NOMO-1 treated with DMSO at 0.1 percent for 48 hours (cell line): ENCODE data around the gene NDST1.

Experiments used
- DNase-seq: peaks from one replicate; lab custom pipeline; 2025; ENCODE audit not compliant: unreplicated experiment; lab: John Stamatoyannopoulos, UW

Gene NDST1

DNA sequence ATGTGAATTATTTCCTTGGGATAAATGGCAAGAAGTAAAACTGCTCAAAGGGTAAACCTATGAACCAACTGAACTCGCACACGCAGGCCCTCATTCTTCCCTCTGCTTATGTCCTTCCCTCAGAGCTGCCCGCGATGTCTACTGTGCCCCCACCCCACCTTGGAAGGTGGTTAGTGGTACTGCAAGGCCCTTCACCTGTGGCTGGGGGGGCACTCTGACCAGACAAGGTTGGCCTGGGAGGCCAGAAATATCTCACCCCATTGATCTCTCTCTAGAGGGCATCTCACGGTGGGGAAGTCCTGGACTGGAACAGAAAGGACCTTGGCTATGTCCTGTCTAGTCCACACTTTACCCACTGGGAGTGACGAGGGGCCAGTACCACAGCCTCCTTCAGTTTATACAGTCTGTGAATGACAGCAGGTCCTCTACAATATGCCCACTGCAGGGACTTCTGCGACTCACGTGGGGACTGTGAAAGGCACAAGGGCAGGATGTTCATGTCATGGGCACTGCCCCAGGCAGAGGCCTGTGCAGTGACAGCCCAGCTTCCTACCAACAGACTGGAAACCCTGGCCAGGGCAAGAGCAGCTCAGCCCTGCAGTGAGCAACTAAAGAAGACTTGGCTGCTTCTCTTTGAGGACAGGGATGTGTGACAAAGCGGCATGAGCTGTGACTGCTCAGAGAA, 75.8 kb downstream of the NDST1 start:
- no peak for DNase-seq

DNA sequence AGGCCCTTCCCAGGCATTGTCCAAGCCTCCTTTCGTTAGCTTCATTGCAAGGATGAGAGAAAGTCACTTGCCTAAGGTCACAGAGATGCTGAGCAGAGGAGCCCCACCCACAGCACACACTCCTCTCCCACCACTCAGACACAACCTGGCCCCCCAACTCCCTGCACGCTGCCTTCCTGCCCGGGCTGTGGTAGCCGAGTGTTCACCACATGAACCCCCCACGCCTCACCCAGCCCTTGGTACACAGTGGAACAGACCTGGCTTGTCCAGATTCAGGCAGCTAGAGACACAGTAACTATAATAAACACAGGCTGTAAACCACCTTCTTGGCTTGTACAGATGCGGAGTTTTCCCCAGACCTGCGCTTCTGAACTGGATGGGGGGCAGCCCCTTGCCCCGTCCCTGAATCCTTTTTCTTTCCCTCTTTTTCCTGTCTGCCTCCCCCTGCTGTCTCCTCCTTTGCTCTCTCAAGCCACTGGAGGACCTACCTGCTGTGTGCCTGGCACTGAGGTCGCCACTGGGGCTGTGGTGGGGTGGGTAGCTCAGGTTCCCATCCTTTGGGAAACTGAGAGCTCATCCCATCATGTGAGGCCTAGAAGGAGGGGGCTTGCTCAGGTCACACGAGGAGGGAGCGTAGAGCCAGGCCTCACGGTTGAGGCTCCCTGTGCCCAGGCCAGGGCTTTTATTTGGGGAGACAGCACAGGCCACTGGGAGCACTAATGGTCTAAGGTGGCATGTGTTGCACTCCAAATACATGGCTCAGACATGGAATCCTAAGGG, 76.8 kb downstream of the NDST1 start:
- DNase-seq = no peak

DNA sequence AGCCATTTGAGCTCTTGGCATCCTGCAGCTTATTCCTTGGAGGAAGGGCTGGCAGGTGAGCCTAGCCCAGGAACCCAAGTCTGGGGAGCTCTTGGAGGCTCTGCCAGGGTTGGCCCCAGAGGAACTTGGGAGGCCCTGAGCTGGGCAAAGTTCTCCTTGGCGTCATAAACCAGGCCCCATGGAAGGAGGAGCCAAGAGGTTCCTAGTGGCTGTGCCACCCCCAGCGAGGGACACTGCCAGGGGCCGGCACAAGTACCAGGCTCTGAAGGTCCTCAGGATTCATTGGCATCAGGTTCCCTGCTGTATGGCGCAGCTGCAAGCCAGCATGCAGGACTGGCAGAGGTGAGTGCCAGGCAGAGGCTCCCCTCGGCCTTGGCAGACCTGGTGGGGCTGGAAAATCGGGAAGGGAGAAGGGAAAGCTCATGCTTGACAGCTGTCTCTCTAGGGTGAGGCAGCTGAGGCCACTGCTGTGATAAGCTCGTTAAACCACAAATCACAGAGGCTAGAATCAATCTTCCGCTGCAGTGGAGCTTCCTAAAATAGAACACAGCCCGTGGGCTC, 77.9 kb downstream of the NDST1 start:
- no peak for DNase-seq

DNA sequence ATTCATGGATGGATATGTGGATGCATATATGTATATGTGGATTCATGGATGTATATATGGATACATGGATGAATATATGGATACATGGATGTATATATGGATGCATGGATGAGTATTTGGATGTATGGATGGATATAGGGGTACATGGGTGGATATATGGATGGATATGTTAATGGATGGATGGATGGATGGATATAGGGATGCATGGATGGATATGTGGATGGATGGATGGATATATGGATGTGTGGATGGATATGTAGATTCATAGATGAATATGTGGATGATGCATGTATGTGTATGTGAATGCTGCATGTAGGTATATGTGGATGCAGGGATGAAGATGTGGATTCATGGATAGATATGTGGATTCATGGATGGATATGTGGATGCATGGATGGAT, 79.1 kb downstream of the NDST1 start:
- no peak for DNase-seq

DNA sequence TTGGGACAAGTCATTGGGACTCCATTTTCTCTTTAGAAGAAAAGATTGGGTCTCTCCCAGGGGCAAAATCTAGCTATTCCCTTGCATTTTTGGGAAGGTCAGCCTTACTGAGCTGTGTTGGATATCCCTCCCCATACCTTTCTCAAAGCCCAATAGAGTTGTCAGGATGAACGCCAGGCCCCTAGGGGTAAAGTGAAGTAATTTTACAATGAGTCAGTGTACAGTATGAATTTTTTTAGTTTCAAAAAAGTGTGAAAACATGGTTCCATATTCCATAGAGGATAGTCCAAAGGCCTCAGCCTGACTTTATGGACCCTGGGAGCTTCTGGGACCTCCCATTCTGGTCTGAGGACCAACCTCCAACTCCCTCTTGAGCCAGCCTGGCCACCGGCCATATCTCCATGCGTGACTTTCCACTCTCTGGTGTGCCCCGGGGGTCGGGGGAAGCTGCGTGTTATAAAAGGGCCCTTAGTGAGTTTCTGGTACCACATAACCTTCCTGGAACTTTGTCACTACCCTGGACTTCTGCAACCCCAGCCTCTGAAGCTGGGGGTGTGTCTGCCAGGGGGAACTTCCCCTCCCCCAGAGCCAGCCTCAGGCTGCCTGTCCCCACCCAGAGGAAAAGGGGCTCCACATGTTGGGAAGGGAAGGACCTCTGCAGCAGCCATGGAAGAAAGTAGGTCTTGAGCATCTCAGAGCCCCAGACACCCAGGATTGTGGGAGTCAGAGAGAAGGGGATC, 80.1 kb downstream of the NDST1 start:
- DNase-seq = no peak

DNA sequence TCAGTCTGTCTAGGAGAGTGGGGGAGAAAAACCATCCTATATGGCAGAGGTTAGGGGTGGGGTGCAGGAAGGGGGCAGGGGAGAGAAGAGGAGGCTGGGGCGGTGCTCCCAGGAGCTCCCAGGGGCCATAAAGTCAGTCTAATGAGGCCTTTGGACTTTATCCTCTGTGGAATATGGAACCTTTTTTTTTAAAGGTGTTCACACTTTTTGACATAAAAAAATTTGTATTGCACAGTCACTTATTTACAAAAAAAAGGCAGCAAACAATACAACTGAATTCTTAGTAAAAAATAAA, 80.6 kb downstream of the NDST1 start:
- DNase-seq = no peak

DNA sequence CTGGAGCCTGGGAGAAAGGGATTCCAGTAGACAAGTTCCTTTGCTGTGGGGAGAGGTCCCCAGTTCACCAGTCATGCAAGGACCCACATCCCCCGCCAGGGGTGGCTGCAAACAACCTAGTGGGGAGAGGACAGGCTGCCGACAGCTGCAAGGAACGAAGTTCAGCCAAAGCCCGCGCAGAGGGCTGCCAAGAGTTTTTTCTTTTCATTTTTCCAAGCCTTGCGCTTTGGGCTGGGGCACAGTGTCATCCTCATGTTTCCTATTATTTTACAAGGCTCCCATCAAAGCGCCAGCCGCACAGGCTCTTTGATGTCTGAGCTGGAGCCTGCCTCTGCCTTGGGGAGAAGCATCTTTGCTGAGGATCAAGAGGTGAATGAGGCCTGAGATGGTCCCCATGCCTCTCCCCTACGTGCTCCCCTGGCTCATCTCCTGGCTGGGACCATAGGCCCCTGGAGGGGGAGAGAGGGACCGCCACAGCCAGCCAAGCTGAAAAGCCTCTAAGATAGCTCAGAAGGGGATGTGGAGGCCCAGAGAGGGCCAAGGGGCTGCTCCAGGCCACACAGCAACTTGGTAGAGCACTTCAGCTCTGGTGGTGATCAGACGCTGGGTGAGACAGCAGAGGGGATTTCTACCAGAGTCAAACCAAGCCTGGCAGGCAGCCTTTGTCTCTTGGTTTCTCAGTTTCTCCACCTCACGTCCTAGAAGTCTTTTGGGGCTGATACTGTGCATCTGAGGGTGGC, 82.1 kb downstream of the NDST1 start:
- DNase-seq = no peak

DNA sequence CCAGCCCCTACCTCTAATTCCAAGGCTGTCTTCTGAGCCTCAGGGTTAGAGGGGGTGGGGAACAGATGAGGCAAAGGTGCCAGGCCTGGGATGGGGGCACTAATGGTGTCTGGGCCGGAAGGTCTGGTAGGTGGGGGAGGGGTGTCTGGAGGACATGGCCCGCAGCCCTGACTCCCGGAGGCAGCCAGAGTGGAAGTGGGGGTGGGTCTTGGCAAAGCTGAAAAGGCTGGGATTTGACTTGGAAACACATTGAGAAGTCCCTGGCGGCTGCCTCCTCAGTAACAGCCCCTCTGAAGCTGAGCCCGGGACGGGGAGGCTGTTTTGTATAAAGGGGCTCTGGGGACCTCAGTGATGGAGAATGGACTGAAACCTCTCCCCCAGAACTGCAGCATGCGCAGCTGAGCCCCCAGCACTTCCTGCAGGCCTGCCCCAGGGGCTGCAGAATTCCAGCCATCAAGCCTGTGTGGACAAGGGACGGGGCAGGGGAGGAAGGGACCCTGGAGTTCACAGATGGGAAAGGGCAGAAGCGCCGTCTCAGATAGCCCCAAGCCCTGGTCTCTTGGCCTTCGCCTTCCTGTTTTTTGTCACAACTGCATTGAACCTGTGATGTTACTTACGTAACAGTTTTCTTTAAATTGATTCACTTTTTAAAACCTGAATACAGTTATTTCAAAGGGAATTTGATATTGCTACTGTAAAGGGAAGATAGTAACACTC, 83.2 kb downstream of the NDST1 start:
- no peak for DNase-seq

DNA sequence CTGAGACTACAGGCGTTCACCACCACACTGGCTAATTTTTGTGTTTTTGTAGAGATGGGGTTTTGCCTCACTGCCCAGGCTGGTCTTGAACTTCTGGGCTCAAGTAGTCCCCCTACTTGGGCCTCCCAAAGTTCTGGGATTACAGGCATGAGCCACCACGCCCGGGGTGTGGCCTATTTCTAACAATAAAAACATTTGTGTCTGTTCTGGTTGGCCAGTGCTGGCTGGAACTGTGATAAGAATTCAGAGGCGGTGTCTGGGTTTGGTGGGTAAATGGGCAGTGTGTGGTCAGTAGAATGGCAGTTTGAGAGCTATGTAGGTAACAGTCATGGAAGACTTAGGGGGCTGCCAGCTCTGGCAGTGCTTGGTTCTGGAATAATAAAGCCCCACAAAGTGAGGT, 85.7 kb downstream of the NDST1 start:
- no peak for DNase-seq

DNA sequence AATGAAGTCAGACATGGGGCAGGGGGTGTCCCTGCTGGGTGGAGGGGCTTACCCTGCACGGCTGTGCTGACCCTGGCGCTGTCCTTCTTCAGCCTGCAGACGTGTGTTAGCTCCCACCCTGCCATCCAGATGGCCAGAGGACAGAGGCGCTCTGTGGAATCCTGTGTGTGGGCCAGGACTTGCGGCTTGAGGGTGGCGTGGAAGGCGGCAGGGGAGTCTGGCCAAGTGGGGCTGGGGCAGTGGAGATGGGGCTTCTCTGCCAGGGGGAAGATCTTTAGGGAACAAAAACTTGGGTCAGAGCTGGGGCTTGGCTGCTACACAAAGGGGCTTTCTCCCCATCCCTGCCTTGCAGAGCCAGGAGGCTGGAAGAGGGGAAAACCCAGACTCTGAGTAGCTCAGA, 86.1 kb downstream of the NDST1 start:
- no peak for DNase-seq

DNA sequence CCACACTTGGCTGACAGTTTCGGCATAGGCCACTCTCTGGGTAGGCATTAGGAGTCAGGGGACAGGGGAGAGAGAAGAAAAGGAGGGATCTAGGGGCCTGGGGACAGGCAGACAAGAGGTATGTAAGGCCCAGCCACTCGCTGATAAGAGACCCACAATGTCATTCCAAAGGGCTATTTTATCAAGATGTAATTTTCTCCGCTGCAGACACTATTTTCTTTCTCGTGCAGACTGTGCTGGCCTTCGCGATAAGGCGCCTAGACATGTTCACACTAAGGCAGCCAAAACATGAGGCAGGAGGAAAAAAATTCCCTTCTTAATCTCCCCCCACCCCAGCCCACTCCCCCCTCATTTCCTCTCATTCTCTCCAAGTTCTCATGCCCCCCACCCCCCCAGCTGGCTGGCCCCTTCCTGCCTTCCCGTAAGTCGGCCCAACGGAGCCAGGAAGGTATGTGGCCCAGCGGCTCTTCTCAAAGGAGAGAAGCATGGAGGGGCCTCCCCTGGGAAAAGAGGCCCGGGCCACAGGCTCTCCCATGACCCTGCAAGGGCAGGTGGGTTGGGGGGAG, 87.6 kb downstream of the NDST1 start:
- DNase-seq = no peak

DNA sequence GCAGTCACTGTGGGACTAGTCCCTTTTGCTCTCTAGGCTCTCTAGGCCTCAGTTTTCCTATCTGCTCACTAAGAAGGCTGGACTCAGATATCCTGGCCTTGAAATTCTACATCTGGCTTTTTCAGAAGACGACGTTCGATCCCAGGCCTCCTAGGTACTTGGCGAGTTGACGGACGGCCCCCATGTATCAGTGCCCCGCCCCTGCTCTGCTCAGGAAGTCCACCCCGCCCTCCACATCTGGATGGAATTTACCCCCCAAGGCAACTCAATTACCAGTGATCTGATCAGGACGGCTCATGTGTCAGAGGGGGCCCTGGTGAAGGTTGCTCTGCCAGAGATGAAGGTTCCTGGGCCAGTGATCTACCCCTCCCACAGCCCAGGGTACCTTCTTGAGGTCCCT, 88.4 kb downstream of the NDST1 start:
- DNase-seq = no peak

DNA sequence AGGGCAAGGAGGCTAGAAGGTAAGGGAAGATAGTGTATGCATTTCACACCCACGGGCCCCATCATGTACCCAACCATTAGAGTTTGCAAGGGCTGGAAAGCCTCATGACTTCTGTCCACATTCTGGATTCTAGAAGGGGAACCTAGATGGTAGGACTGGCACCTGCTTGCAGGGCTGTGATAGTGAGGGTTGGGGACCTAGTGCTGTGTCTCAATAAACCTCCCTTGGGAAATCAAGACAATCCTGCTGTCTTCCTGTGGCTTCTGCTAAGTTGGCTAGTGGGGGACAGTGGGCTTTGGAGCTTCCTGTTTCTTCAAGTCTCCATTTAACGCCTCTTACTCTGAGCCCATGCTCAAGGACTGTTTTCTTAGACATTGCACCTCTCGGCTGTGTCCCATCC, 88.9 kb downstream of the NDST1 start:
- no peak for DNase-seq

DNA sequence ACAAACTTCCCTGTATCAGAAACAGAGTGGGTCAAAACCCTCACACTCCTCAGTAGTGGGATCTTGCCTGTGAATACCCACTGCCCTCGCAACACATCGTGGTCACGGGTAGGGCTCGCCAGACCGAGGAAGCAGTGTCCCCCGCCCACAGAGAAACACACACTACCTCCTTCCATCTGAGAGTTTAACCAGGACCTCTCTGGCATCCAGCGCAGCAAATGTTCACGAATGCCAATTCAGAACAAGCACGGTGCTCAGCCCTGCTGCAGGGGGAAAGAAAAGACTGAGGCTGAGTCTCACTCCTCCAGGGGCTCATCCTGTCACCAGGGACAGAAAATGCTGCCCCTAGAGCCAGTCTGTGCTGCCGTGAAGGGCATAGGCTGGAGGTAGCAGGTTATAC, 90.1 kb downstream of the NDST1 start:
- no peak for DNase-seq

DNA sequence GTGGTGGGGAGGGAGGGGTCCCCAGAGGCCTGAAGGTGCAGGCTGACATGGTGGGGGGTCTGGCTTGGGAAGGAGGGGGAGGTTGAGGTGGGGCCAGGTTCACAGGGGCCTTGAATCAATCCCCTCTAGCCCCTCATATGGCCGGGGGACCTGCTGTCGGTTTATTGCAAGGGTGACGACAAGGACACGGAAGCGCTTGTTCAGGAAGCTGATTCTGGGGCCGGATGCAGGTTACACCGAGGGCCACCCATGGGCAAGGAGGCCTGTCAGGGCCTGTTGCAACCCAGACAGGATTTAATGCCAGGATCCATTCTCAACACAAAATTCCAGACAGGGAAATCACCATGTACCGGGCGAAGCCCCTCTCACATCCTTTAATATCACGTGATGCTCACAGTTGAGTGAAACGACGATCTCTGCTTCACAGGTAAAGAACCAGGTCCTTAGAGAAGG, 90.9 kb downstream of the NDST1 start:
- DNase-seq = no peak

DNA sequence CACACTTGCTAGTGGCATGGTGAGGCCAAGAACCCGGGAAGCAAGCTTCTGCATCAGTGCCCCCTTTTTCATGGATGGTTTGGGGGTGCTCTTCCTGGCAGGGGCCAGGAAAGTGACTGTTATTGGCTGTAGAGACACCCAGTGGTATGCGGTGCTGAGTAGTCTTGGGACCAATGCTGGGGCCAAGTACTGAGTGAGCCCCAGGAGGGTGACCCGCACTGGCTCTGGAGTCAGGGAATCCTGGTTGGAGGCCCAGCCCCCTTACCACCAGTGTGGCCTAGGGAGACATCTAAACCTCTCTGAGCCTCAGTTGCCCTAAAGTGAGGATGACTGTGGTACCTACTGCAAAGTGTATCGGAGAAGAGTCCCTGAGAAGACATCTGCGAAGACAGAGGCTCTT, 91.3 kb downstream of the NDST1 start:
- no peak for DNase-seq

DNA sequence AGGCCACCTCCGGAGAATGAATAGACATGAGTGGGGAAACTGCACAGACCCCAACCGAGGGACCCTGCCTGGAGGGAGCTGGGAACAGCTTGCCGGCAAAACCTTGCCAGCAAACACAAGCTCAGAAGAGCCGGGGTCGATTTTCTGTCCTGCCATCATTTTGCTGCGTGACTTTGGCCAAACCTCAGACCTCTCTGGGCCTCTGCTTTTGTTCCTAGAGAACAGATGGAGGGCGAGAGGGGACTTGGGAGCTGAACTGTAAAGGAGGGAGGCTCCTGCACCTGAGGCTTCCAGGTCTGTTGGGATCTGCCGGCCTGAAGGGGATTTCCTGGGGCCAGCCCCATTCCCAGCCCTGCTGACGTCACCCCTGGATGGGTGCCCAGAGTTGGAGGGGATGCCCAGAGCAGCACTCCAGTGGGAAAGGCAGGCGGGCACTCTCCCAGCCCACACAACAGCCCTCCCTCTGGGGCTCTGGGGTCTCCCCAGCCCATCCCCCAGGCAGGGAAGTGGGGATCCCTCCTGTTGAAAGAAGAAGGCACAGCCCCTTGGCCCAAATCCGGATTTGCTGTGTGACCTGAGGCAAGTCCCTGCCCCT, 92.1 kb downstream of the NDST1 start:
- DNase-seq = no peak

DNA sequence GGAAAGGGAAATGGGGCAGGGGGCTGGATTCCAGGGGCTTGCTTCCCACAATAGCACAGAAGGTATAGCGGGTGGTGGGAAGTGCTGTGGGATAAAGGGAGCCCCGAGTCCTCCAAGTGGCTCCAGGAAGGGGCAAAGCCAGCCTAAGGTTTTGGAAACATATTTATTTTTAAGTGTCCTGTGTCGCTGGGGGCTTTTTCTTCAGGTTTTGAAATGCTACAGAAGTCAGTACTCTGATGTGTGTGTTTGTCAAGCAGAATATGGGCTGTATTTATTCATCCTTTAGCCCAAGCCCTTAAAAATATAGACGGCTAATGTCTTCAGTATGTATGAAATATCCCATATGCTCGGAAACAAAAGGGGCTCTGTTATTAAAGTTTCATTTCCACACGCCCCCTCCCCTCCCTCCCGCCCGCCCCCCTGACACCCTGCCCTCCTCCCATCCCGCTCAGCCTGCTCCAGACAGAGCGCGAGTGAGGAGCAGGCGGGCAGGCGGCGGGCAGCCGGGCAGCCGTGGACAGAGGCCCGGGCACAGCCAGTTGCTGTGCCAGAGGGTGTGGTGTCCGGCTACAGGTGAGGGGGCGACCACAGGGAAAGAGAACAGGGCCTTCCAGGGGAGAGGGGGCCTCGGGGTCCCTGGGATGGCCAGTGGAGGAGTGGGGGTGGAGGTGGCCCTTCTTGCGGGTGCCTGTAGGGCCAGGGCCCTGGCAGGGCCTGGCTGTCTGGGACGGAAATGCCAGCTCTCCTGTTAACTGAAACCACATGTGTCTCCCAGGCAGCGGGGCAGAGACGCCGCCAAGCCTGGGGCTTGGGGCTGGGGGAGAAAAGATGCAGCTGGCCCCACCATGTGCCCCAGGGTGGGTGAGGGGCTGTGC, 92.9 kb downstream of the NDST1 start:
- no peak for DNase-seq
